Suprapubic skin (tissue), 4 donors: ENCODE measurements around the gene SCAF1.

Source experiments
- EP300 ChIP-seq: sonication (generic); formaldehyde crosslinking; IDR thresholded peaks from one replicate; pipeline ENCODE4 v1.6.1; 2017; ENCODE audit warnings: antibody characterized with exemption
- POLR2A ChIP-seq, 2 donors: fragments of 450-650 bp; IDR thresholded peaks; one replicate each; pipeline ENCODE4 v1.6.1; 2017; ENCODE audit warnings: antibody characterized with exemption in 2 of 2, mild to moderate bottlenecking in 2 of 2, moderate library complexity in 2 of 2
- POLR2AphosphoS5 ChIP-seq, 3 donors: sonication (generic); formaldehyde crosslinking; IDR thresholded peaks; one replicate each; pipeline ENCODE4 v1.6.1; 2017; ENCODE audit warnings: antibody characterized with exemption in 3 of 3
- TF ChIP-seq, protein P1 (sequence below), 2 donors: fragments of 200-600 bp in 1 of 2; fragments of 450-650 bp in 1 of 2; sonication (generic) in 1 of 2; IDR thresholded peaks; one replicate each; pipeline ENCODE4 v1.5.1; 2016 to 2019; ENCODE audit warnings: antibody characterized with exemption in 2 of 2, mild to moderate bottlenecking in 1 of 2, moderate library complexity in 1 of 2

DNA sequence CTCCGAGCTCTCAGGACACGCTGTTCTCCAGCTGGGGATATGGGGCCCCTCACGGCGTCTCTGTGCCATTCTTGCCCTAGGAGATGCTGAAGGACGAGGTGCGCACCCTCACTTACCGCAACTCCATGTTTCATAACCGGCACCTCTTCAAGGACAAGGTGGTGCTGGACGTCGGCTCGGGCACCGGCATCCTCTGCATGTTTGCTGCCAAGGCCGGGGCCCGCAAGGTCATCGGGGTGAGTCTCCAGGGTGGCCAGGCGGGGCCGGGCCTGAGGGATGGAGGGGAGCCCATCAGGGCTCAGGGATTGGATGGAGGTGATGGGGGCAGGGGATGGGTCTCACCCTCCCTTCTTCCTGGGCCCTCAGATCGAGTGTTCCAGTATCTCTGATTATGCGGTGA, 39.8 kb downstream of the SCAF1 start:
- TF ChIP-seq POLR2AphosphoS5 (IDR thresholded peaks at IDR 0.05) (no peak), POLR2A (IDR thresholded peaks at IDR 0.05) (no peak), EP300 (no peak)
- TF ChIP-seq, protein P1, sequence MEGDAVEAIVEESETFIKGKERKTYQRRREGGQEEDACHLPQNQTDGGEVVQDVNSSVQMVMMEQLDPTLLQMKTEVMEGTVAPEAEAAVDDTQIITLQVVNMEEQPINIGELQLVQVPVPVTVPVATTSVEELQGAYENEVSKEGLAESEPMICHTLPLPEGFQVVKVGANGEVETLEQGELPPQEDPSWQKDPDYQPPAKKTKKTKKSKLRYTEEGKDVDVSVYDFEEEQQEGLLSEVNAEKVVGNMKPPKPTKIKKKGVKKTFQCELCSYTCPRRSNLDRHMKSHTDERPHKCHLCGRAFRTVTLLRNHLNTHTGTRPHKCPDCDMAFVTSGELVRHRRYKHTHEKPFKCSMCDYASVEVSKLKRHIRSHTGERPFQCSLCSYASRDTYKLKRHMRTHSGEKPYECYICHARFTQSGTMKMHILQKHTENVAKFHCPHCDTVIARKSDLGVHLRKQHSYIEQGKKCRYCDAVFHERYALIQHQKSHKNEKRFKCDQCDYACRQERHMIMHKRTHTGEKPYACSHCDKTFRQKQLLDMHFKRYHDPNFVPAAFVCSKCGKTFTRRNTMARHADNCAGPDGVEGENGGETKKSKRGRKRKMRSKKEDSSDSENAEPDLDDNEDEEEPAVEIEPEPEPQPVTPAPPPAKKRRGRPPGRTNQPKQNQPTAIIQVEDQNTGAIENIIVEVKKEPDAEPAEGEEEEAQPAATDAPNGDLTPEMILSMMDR (IDR thresholded peaks at IDR 0.05) = no peak
